Stimulated activated CD4-positive, alpha-beta T cell treated with anti-CD3 and anti-CD28 coated beads, Interleukin-1b, Interleukin-23, amount 100 ng/mL, for 4 hours (primary cell): Measurements from ENCODE around the gene DCPS.
"Not testable (repeated sequence)": the region's sequence is repeated elsewhere in the genome, so short reads cannot be mapped to it uniquely, and the experiment has no call there.

Source experiments
- DNase-seq, 2 donors: peaks; one replicate each; pipeline ENCODE4 v3.0.0-alpha.2; 2020; ENCODE audit warnings: low read depth in 2 of 2

The DCPS gene, protein sequence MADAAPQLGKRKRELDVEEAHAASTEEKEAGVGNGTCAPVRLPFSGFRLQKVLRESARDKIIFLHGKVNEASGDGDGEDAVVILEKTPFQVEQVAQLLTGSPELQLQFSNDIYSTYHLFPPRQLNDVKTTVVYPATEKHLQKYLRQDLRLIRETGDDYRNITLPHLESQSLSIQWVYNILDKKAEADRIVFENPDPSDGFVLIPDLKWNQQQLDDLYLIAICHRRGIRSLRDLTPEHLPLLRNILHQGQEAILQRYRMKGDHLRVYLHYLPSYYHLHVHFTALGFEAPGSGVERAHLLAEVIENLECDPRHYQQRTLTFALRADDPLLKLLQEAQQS

DNA sequence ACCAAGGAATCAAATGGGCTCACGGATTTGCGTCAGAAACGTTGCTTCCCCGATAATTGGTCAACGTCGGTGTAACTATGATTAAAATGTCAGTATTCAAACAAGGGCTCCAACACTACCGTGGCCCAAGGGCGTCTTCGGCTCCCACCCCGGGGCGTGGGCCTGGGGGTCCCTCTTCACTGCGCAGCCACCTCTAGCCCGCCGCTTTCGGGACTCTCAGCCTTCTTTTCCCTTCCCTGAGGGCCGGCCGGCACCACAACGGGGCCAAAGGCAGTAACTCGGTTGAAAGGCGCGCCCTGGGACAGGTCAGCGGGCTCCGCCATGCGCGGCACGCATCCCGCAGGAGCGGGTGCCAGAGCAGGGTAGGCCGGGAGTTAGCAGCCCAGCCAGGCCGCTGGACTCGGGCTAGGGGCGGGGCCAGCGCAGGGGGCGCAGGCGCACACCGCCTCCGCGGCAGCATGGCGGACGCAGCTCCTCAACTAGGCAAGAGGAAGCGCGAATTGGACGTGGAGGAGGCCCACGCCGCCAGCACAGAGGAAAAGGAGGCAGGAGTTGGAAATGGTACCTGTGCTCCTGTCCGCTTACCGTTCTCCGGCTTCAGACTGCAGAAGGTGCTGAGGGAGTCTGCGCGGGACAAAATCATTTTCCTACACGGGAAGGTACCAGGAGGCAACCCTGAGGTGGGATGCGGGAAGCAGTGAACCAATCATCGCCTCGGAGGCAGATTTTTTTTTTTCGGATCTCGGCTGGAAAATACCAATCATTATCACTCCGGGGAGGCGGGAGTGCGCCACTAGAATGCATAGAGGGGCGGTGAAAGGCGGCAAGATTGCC is at the start of gene DCPS:
Gene DCPS (plus strand): TSS at position 438 of the 834 bp plus-strand sequence. CDS start 21 bp downstream, at position 459.
- peak; percentile 78 to 85 for DNase-seq

- DNase-seq = no peak
These were observed 49.0 kb upstream of the DCPS start for GRCh38 chr11:126254819-126255218.

DNA sequence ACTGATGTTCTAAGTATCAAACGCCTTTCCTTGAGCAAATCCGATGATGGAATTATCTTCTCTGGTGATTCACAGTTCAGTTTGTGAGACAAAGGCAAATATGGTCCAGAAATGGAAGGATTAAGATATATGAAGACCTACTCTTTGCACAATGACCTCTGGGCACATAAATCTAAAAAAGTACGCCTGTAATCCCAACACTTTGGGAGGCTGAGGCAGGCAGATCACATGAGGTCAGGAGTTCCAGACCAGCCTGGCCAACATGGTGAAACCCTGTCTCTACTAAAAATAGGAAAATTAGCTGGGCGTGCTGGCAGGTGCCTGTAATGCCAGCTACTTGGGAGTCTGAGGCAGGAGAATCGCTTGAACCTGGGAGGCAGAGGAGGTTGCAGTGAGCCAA is 48.4 kb upstream of the DCPS start:
- not testable (repeated sequence) for DNase-seq

DNA sequence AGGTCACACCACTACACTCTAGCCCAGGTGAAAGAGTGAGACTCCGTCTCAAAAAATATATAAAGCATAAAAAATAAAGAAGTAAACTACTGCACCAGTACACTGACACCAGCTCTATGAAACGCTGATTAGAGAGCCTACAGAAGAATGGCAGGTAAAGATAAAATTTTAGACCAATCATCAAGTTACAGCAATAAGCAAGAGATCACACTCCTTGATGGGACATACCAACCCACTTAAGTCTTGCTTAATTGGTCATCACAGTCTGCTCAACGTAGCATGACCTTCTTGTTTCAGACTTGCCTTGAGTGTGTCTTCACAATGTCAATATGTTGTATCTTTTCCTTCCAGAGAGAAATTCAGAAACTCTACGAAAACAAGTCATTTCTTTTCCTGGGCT is 47.6 kb upstream of the DCPS start:
- no peak for DNase-seq

GRCh38 chr11:126257144-126257543 is 46.7 kb upstream of the DCPS start:
- DNase-seq = no peak

DNA sequence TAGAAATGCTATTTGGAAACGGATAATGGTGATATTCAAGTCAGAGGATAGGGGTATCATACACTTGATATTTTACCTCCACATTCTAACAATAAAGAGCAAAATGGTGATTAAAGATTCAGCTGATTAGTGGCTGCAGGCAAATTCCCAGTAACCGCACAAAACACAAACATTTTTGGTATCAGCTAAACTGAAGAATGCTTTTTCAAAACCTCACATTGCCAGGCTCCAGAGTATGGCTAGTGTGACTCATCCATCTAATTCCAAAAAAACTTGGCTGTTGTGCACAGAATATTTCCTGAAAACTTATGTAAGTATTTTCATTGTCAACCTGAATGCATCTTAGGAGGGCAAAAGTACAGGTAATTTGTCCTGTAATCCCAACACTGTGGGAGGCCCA is 46.1 kb upstream of the DCPS start:
- no peak for DNase-seq

DNA sequence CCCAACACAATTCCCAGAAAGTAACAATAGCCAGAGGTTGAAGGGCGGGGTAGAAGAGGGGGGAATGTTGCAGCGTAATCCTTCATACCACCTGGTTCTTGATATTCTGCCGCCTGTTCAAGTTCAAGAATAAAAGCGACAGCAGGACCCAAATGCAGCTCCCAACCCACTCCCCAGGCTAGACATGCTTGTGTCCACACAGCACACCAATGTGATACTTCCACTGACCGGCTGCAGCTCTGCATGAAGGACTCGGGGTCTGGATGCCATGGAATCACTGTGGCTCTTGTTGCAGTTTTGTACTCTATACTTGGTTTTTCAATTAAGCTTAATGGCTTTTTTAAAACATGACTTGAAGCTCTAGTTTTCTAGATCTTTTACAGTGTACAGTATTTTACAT is 41.6 kb upstream of the DCPS start:
- no peak for DNase-seq

DNA sequence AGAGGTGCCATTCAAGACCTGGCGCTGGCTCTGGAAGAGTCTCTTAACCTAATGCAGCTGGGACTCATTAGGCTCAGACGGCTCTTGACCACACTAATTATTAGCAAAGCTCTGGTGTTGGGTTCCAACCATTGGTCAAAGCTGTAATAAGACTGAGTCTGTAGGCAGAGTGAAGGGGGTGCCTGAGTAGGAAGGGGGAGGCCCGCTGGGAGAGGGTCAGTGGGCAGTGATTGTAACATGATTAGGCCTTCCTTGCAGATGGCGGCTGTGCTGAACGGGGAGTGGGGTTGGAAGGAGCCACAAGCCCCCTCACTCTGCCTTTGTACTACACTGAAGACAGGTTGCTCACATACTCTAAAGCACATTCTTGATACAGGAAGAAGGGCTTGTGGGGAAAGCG is 40.4 kb upstream of the DCPS start:
- no peak for DNase-seq

- DNase-seq = no peak
These were observed 38.0 kb upstream of the DCPS start for GRCh38 chr11:126265811-126266210.

DNA sequence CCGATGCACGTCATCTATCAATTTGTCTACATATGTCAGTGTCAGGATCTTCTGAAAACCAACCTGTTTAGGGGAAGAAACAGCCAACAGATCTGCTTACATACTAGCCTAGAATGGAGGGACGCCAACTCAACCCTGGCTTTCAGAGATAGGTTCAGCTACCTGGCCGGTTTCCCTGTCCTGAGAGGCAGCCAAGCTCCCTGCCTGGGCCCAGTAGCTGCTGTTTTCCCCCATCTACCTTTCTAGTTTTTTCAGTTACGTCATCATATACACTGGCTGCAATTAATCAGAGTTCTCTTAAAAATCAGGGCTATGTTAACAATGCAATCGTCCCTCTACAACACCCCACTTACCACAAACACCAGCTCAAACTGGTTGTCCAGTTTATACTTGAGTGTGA is 36.2 kb upstream of the DCPS start:
- no peak for DNase-seq

- DNase-seq = no peak
These were observed 35.5 kb upstream of the DCPS start for GRCh38 chr11:126268361-126268707.

- peak; percentile 98 to 99 for DNase-seq
These were observed 34.9 kb upstream of the DCPS start, which contains the start of the genes FOXRED1 and SRPRA for GRCh38 chr11:126268708-126269579. TSS of gene FOXRED1 (plus strand) at chr11:126269154. CDS start at chr11:126269207, 53 bp downstream. TSS of gene SRPRA (minus strand) at chr11:126268895. CDS start at chr11:126268804, 91 bp downstream.

- DNase-seq = no peak
These were observed 26.5 kb upstream of the DCPS start for GRCh38 chr11:126277322-126277721.

- DNase-seq = no peak
These were observed 26.1 kb upstream of the DCPS start for GRCh38 chr11:126277780-126278179.

DNA sequence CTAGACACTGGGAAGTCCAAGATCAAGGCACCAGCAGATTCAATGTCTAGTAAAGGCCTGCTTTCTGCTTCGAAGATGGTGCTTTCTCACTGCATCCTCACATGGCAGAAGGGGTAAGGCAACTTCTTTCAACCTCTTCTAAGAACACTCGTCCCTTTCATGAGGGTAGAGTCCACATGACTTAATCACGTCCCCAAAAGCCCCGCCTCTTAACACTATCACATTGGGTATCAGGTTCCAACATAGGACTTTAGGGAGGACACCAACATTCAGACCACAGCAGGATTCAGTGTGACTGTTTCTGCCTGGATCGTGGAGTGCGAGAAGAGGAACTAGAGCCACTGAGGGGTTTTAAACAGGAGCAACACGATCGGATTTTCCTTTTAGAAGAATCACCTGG is 24.7 kb upstream of the DCPS start:
- no peak for DNase-seq

DNA sequence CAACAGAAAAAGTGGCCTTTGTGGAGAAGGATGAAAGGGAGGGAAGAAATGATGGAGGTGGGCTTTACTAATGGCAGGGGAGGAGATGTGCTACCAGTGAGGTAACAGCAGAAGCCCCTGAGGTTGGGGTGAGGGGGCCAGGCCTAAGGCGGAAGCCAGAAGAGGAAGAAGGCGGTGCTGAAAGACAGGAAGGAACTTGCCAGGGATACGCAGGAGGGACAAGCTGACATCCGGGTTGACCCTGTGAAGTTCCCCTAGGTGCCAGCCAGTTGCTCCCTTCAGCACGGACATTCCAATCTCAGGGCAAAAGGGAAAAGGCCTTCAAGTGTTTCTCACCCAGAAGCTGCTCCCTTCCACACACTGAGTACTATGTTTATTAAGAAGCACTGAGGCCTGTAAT is 23.3 kb upstream of the DCPS start:
- DNase-seq = no peak

DNA sequence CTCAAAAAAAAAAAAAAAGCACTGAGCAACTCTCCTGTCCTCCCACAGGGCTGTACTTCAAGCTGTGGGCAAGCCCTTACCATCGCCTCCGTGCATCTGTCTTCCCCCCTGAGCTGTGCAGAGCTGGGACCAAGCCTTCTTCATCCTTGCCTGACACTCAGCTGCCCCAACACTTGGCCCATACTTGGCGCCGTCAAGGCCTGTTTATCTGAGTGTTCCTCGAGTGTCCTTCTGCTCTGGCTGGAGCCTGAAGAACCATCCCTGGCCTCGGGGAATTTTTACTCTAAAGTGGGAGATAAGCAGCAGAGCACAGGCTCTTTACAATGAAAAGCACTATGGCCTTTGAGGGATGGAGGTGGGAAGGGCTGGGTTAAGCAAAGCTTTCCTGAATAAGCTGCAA is 22.6 kb upstream of the DCPS start:
- DNase-seq = no peak

DNA sequence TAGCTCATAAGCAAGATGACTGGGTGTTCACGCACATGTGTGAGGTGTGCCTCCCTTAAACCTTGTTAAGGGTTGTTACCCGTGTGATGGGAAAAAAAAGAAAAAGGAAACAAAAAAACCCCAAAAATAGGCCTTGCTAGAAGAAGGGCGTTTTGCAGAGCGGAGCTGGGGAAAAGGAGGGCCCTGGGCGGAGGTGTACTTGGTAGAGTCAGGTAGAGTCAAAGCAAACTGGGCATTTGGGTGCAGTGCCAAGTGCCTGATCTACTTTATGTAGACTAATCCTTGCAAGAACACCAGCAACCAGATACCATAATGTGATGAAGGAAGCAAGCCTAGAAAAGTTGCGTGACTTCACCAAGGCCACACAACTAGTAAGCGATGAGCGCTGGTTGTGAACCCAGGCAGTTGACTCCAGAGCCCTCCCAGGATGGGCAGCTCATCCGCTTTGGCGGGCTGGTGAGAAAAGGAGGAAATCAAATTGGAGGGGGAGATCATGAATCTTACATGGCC is 22.1 kb upstream of the DCPS start:
- DNase-seq = no peak

DNA sequence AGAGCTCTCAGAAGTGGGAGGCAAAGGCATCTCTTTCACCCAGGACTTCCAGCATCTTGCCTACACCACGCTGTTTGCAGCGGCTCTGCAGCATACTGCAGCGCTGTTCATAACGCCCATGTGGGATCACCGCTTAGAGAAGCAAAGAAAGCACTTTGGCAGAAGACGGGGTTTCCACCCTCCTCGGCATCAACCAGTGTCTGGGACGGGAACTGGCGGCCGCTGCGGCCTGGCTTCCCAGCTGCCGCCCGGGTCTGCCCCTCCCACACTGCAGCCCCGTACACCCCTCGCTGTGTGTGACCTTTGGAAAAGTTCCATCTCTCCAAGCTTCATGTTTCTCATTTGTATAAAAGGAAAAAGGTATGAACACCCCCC is 21.5 kb upstream of the DCPS start:
- peak in 1 of 2 donors; percentile 18 for DNase-seq

- peak; percentile 14 to 40 for DNase-seq
These were observed 20.9 kb upstream of the DCPS start, which contains the start of gene TIRAP for GRCh38 chr11:126282736-126283591. TSS of gene TIRAP (plus strand) at chr11:126283093. CDS start at chr11:126290895, 7,802 bp downstream.

DNA sequence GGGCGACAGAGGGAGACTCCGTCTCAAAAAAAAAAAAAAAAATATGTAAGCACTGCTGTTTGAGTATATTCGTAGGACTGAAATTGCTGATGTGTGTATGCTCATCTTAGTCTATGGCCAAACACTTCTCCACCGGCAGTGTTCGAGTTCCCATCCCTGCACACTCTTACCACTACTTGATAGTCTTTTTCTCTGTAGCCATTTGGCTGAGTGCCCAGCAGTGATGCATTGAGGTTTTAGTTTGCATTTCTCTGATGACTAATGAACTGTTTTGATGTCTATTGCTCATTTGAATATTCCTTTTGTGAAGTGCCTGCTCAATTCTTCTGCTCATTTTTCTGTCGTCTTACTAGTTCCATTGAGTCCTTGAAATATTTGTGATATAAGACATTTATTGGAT is 19.0 kb upstream of the DCPS start:
- peak; percentile 72 to 81 for DNase-seq
